WI38 (cell line): ENCODE data around the gene HDHD5.

Experiments used
- H3K4me3 ChIP-seq: 2 replicates; pipeline ENCODE4 v1.5.1; 2011; ENCODE audit warnings: low read depth, mild to moderate bottlenecking, control low read depth, low read length
- TF ChIP-seq, protein P1 (sequence below): IDR thresholded peaks from 2 replicates; pipeline ENCODE4 v1.5.1; 2012; ENCODE audit warnings: low read depth, mild to moderate bottlenecking, control low read depth, low read length

Gene HDHD5

DNA sequence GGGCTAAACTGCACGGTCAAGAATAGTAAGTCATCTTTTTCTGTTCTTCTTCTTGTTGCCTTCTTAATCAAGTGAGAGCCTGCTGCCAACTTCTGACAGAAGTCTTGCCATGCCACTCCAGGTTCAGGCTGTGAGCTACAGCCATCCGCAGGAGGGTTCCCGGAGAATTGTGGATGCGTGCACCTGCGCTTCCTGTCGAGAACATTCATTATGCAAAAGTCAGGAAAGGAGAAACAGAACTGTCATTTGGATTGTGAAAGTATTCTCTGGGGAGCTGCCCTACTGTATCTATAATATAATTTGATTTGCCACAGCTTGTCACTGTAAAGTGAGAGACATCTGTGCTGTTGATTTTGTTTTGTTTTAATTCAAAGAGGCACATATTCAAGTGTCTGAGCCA is 62.0 kb downstream of the HDHD5 start:
- H3K4me3 ChIP-seq, result no peak overlapping the region
- TF ChIP-seq, protein P1, sequence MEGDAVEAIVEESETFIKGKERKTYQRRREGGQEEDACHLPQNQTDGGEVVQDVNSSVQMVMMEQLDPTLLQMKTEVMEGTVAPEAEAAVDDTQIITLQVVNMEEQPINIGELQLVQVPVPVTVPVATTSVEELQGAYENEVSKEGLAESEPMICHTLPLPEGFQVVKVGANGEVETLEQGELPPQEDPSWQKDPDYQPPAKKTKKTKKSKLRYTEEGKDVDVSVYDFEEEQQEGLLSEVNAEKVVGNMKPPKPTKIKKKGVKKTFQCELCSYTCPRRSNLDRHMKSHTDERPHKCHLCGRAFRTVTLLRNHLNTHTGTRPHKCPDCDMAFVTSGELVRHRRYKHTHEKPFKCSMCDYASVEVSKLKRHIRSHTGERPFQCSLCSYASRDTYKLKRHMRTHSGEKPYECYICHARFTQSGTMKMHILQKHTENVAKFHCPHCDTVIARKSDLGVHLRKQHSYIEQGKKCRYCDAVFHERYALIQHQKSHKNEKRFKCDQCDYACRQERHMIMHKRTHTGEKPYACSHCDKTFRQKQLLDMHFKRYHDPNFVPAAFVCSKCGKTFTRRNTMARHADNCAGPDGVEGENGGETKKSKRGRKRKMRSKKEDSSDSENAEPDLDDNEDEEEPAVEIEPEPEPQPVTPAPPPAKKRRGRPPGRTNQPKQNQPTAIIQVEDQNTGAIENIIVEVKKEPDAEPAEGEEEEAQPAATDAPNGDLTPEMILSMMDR, result no peak

DNA sequence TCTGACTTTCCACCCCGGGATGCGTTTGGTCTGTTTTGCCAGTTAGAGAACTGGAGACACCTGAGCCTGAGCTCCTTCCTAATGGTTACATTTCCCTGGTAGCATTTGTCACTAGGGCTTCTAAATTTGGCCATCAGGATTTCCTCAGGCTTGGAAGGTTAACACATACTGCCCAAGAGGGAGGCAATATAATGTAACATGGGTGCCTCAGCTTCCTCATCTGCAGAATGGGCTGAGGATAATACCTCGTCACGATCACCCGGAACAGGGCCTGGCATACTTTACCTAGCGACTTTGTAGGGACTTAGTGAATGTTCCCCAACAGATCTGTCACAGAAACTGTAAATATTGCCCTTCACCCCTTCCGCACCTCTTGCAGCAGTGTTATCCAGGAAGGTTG is 63.0 kb downstream of the HDHD5 start:
- H3K4me3 ChIP-seq, result no peak overlapping the region
- TF ChIP-seq, protein P1, result no peak

DNA sequence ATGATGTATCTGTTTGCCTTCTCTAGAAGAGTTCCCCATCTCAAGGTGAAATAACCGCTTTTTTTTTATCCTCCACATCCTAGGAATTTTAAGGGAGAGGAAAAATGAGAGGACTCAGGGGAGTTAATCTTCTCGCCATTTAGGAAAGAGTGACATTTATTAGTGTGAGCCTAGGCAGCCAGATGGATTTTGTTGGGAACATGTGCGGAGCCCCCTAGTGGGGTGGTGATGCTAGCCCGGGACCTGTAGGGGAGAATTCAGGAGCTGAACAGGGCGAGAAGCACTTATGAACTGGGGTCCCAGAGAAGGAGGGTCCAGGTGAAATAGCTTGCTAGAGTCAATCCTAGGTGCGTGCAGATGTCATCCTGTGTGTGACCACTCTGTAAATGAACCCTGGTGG is 63.5 kb downstream of the HDHD5 start:
- TF ChIP-seq, protein P1, result peak; percentile 30; the same call in 1 of the 2 replicates
- H3K4me3 ChIP-seq, result no peak overlapping the region

DNA sequence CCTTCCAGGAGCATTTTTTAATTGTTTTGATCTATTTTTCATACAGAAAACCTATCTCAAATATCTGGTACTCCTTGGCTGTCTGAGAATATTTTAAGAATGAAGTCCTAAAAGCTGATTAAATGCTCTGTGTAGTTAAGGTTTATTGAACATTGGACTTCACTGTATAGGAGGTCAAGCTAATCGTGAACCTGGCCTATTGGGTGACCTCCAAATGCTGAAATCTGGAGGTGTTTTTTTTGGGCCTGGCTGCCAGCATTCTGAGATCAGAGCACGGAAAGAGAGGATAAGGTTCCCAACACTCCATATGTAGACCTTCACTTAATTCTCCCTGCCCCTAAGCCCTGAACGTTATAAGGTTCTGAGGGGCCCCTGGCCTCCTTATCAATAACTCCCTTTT is 66.0 kb downstream of the HDHD5 start:
- TF ChIP-seq, protein P1, result no peak
- H3K4me3 ChIP-seq, result no peak overlapping the region

DNA sequence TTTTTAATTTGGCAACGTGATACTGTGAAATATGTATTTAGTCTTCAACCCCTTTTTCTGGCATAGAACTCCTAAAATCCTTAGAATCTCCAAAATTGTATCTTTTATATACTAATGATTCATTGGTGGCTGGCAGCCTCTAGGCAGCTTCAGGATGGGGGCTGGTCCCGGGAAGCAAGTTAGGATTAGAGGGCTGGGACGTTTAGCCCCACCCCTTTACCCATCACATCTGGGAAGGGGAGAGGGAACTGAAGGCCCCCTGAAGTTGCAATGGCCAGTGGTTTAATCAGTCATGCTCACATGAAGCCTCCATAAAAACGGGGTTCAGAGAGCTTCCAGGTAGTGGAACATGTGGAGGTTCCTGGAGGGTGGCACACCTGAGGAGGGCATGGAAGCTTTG is 67.2 kb downstream of the HDHD5 start:
- TF ChIP-seq, protein P1, result no peak
- no peak overlapping the region for H3K4me3 ChIP-seq

DNA sequence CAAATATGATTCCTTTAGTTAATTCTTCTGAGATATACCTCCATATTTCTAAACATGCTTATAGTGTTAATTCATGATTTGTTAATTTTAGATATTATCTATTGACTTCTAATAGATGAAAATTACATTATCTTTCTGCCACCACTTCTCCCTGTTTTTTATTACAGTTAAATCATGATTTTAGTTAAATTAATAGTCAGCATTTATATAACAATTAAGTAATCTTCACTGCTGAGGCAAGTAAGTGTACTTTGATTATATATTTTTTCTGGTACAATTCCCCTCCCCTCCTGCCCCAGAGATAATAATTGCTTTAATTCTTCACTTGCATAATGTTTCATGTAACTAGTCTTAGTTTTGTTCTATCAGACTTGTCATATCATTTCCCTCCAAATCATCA is 68.5 kb downstream of the HDHD5 start:
- TF ChIP-seq, protein P1, result no peak
- H3K4me3 ChIP-seq, result no peak overlapping the region
